Stimulated activated effector memory CD8-positive, alpha-beta T cell treated with anti-CD3 and anti-CD28 coated beads, Interleukin-12 subunit alpha, Interleukin-12 subunit beta, amount 100 ng/mL, for 72 hours (primary cell): ENCODE results near the gene HSD17B11.
"Not testable (repeated sequence)": the region's sequence is repeated elsewhere in the genome, so short reads cannot be mapped to it uniquely, and the experiment has no call there.

ENCODE experiments used
- ATAC-seq: fragments of 150-1000 bp; cut with Tn5 transposase; 2 replicates; pipeline ENCODE4 v1.10.0; 2021
- DNase-seq, 2 donors: peaks; one replicate each; pipeline ENCODE4 v3.0.0; 2021 to 2022; ENCODE audit warnings: low spot score in 2 of 2
- H3K27ac Mint-ChIP-seq: one replicate; pipeline ENCODE4 v1.8.0; 2022; ENCODE audit warnings: mild to moderate bottlenecking, mixed read lengths
- H3K36me3 Mint-ChIP-seq: one replicate; pipeline ENCODE4 v1.8.0; 2022; ENCODE audit warnings: mild to moderate bottlenecking, mixed read lengths
- H3K4me1 Mint-ChIP-seq: one replicate; pipeline ENCODE4 v1.8.0; 2022; ENCODE audit warnings: mixed read lengths
- H3K4me3 Mint-ChIP-seq: one replicate; pipeline ENCODE4 v1.8.0; 2022; ENCODE audit warnings: mild to moderate bottlenecking, mixed read lengths
- H3K9me3 Mint-ChIP-seq: one replicate; pipeline ENCODE4 v1.8.0; 2022; ENCODE audit warnings: mixed read lengths

The HSD17B11 gene

DNA sequence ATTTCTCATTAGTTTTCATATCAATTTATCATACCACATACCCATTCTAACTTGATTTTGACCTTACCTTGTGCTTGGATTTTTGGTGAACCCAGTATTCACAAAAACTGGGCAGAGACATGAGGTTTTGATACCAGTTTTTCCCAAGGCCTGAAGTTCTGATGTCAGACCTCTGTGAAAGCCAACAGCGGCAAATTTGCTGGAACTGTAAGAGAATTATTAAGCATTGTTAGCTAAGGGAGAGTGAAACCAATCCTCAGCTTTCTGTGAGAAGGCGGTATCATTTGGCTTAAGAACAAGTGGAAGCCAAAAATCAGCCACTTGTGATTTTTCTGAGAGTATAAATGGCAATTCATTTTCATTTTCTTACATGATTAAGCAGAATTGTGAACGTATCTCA, 77.2 kb downstream of the HSD17B11 start:
- Mint-ChIP-seq H3K4me3 (no peak overlapping the region), H3K36me3 (no peaks in the 10 kb centered on the region), H3K4me1 (no peaks in the 10 kb centered on the region), H3K9me3 (no peaks in the 10 kb centered on the region), H3K27ac (no peak overlapping the region)
- ATAC-seq (no peak), DNase-seq (no peak)

GRCh38 chr4:87311684-87312083, 79.3 kb downstream of the HSD17B11 start:
- Mint-ChIP-seq H3K36me3 (no peaks in the 10 kb centered on the region), H3K27ac (no peak overlapping the region), H3K4me3 (no peak overlapping the region), H3K9me3 (no peaks in the 10 kb centered on the region), H3K4me1 (no peaks in the 10 kb centered on the region)
- ATAC-seq (no peak), DNase-seq (no peak)

GRCh38 chr4:87310691-87311335, 80.2 kb downstream of the HSD17B11 start:
- H3K4me1 Mint-ChIP-seq: no peaks in the 10 kb centered on the region
- no peak overlapping the region for H3K27ac Mint-ChIP-seq
- ATAC-seq (no peak), DNase-seq (no peak)
- H3K9me3 Mint-ChIP-seq: no peaks in the 10 kb centered on the region
- no peaks in the 10 kb centered on the region for H3K36me3 Mint-ChIP-seq
- no peak overlapping the region for H3K4me3 Mint-ChIP-seq

DNA sequence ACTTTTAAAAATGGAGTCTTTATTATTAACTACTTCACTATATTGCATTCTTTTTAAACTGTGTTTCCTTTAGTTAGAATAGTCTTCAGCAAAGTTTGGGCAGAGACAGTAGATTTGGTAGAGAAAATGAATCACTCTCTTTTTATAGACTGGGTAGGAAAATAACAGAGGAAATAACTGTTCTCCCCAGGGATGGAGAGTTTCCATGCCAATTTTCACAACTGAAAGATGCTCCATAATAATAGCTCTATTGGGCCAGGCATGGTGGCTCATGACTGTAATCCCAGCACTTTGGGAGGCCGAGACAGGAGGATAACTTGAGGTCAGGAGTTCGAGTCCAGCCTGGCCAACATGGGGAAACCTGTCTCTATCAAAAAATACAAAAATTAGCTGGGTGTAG, 81.4 kb downstream of the HSD17B11 start:
- DNase-seq (no peak), ATAC-seq (no peak)
- Mint-ChIP-seq H3K4me3 (no peak overlapping the region), H3K9me3 (no peaks in the 10 kb centered on the region), H3K27ac (no peak overlapping the region), H3K36me3 (no peaks in the 10 kb centered on the region), H3K4me1 (no peaks in the 10 kb centered on the region)

DNA sequence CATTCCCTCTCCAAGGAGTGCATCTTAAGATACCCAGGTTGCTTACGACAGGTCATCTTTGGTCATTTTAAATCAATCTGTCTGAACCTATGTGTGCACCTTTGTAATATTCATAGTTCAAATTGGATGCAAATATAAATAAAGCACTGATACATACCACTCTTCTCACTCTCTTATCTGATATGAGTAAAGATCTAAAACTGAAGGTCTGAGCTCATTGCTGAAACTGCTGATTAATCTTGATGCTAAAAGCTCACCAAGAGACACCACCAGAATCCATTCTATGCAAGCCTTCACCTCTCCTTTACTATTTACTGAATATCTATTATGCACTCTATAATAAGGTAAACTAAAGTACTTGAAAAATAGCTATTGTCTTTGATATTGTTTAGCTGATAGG, 84.9 kb downstream of the HSD17B11 start:
- H3K9me3 Mint-ChIP-seq: no peaks in the 10 kb centered on the region
- ATAC-seq (peak; percentile 79), DNase-seq (no peak)
- no peaks in the 10 kb centered on the region for H3K4me1 Mint-ChIP-seq
- H3K4me3 Mint-ChIP-seq: no peak overlapping the region
- no peak overlapping the region for H3K27ac Mint-ChIP-seq
- H3K36me3 Mint-ChIP-seq: no peaks in the 10 kb centered on the region

DNA sequence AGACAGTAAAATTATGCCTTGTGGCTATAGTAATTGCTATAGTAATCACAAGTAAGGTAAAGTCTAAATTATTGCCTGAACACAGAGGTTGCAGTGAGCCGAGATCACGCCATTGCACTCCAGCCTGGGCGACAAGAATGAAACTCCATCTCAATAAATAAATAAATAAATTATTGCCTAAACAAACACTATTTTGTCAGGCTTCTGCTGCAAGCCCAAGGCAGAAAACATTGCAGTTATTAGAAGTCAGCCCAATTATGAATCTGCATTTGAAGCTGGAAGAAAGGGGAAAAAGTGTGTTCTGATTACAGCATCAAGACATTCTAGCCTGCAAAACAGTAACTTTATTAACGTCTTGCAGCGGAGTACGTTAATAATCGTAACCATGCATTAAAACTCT, 85.4 kb downstream of the HSD17B11 start:
- H3K4me3 Mint-ChIP-seq: no peak overlapping the region
- H3K4me1 Mint-ChIP-seq: no peaks in the 10 kb centered on the region
- ATAC-seq: no peak
- no peak overlapping the region for H3K27ac Mint-ChIP-seq
- H3K9me3 Mint-ChIP-seq: no peaks in the 10 kb centered on the region
- no peaks in the 10 kb centered on the region for H3K36me3 Mint-ChIP-seq
- DNase-seq: no peak

DNA sequence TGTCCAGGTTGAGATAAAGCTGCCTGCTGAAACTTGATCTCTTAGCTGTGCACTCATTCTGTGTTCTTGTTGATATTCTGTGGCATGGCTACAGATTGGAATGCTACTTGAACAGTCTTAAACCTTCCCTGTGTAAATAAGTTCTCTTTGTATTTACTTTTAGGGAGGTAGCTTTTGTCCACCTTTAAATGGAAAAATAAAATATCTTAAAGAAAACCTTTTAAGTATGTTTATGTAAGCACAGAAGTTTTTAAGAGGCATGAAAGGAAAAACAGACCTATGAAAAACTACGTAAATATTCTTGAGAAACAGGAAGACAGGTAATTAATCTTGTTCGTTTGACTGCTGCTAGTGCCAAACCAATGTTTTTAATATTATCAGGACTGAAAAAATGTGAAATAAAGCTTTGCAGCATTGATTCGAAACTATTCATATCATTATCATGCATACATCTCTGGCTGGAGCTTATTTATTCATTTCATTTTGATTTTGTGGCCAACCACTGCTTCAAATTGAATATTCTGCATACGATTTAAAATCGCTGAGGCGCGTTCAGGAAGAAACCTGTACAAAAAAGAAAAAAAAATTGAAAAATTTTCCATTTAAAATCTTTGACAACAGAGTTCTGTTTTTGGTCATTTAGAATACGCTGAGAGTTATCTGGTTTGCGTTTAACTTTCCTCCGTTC, 86.1 kb downstream of the HSD17B11 start:
- Mint-ChIP-seq H3K27ac (no peak overlapping the region), H3K9me3 (no peaks in the 10 kb centered on the region), H3K4me3 (no peak overlapping the region), H3K36me3 (no peaks in the 10 kb centered on the region), H3K4me1 (no peaks in the 10 kb centered on the region)
- ATAC-seq (no peak), DNase-seq (no peak)

DNA sequence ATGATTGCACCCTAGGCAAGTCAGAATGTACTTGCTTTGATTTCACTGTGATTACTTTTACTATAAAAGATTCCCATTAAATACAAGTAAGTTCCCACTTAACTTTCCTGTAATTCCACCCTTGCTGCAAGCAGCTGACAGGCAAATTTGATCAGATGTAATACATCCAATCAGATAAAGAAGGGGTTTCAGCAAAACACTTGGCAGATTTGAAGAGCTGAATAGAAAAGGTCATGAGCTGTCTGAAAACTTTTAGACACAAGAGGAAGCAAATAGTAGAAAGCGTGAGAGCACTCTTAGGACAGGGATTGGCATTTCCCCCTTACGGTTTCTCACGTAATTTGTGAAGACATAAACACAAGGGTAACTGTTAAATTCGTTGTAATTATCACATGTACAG, 91.1 kb downstream of the HSD17B11 start:
- Mint-ChIP-seq H3K27ac (no peak overlapping the region), H3K4me3 (no peak overlapping the region), H3K36me3 (no peaks in the 10 kb centered on the region), H3K4me1 (no peaks in the 10 kb centered on the region), H3K9me3 (no peaks in the 10 kb centered on the region)
- DNase-seq (no peak), ATAC-seq (no peak)

GRCh38 chr4:87298362-87298761, 92.6 kb downstream of the HSD17B11 start:
- no peak overlapping the region for H3K27ac Mint-ChIP-seq
- H3K4me3 Mint-ChIP-seq: no peak overlapping the region

GRCh38 chr4:87294911-87295310, 96.1 kb downstream of the HSD17B11 start:
- ATAC-seq, DNase-seq: not testable (repeated sequence)

More at GRCh38 chr4:87298362-87298761, 92.6 kb downstream of the HSD17B11 start:
- Mint-ChIP-seq H3K4me1 (no peaks in the 10 kb centered on the region), H3K9me3 (peaks cover 5% of the 10 kb centered on the region), H3K36me3 (no peaks in the 10 kb centered on the region)
- DNase-seq: no peak
- no peak for ATAC-seq

DNA sequence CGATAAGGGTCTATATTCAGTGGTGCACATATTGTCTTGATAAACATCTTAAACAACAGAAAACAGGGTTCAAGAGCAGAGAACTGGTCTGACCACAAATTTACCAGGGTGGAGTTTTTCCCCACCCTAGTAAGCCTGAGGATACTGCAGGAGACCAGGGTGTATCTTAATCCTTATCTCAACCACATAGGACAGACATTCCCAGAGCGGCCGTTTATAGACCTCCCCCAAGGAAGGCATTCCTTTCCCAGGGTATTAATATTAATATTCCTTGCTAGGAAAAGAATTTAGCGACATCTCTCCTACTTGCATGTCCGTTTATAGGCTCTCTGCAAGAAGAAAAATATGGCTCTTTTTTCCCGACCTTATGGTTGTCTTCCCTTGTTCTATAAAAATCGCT, 97.1 kb downstream of the HSD17B11 start:
- not testable (repeated sequence) for H3K9me3 Mint-ChIP-seq, ATAC-seq, H3K36me3 Mint-ChIP-seq, DNase-seq, H3K27ac Mint-ChIP-seq, H3K4me1 Mint-ChIP-seq, H3K4me3 Mint-ChIP-seq

More at GRCh38 chr4:87294911-87295310, 96.1 kb downstream of the HSD17B11 start:
- H3K9me3 Mint-ChIP-seq, H3K27ac Mint-ChIP-seq, H3K36me3 Mint-ChIP-seq, H3K4me1 Mint-ChIP-seq, H3K4me3 Mint-ChIP-seq: not testable (repeated sequence)

GRCh38 chr4:87286970-87287369, 104.0 kb downstream of the HSD17B11 start:
- Mint-ChIP-seq H3K27ac (no peak overlapping the region), H3K4me3 (no peak overlapping the region), H3K9me3 (peaks cover 12% of the 10 kb centered on the region), H3K36me3 (no peaks in the 10 kb centered on the region), H3K4me1 (no peaks in the 10 kb centered on the region)
- ATAC-seq: no peak
- DNase-seq: no peak
